ENCODE results near the gene NME3. TPM values are rescaled to one million over a fixed set of nuclear protein-coding genes. Genes with fewer than 3 reads are reported as not detected.
"Not testable (repeated sequence)": the region's sequence is repeated elsewhere in the genome, so short reads cannot be mapped to it uniquely, and the experiment has no call there.

The NME3 gene
- total and polyA plus RNA-seq, 2 donors from 2014 or later, result 70.8 to 123 TPM

DNA sequence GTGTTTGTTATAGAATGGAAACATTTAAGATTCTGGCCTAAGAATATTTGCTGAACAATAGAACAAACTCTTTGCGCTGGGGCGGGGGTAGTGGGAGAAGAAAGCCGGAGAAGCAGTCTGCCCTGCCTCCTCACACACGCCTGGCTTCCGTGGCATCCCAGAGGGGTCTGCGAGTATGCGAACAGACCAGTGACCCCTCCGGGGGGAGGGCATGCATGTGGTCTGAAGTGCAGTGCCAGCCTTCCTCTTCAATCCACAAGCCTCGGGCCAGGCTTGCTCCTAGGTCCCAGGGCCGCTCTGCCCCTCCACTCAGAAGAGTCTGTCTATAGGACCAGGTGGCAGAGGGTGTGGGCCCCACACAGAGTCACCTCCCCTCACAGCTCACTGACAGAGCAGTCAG is 36.3 kb upstream of the NME3 start:
- Histone ChIP-seq H3K4me1 (ENCODE audit: control insufficient read depth in 2 of 3, insufficient read depth in 2 of 3, low read depth in 1 of 3, low read length in 3 of 3) (no peaks in the 10 kb centered on the region), H3K27ac (ENCODE audit: low read depth in 2 of 2, low read length in 2 of 2) (no peak overlapping the region), H3K9me3 (ENCODE audit: control insufficient read depth in 2 of 3, insufficient read depth in 1 of 3, low read length in 3 of 3) (no peaks in the 10 kb centered on the region), H3K4me3 (ENCODE audit: low read length in 3 of 3) (no peak overlapping the region), H3K36me3 (ENCODE audit: control insufficient read depth in 2 of 3, insufficient read depth in 3 of 3, low read length in 3 of 3) (peaks cover 0 to 21% (median 5%) of the 10 kb centered on the region in 3 donors), H3K9ac (ENCODE audit: low read length in 3 of 3) (no peak overlapping the region), H3K27me3 (ENCODE audit: control insufficient read depth, insufficient read depth, low read length) (no peaks in the 10 kb centered on the region)
- DNase-seq (peak in 1 of 5 donors; percentile 52), FAIRE-seq (no peak)
- no peak for TF ChIP-seq CTCF (IDR thresholded peaks at IDR 0.05; ENCODE audit: borderline replicate concordance, extremely low read depth, insufficient read depth)
- intact Hi-C loops (cut with DNase I), result no loop called here

GRCh38 chr16:1800701-1801100 is 29.4 kb upstream of the NME3 start:
- H3K4me3 ChIP-seq (ENCODE audit: low read length in 3 of 3), result no peak overlapping the region
- DNase-seq (no peak), FAIRE-seq (no peak)
- H3K9me3 ChIP-seq (ENCODE audit: control insufficient read depth in 2 of 3, insufficient read depth in 1 of 3, low read length in 3 of 3), result peaks cover 0 to 3% (median 0%) of the 10 kb centered on the region in 3 donors
- no peaks in the 10 kb centered on the region for H3K4me1 ChIP-seq (ENCODE audit: control insufficient read depth in 2 of 3, insufficient read depth in 2 of 3, low read depth in 1 of 3, low read length in 3 of 3)
- no peaks in the 10 kb centered on the region for H3K36me3 ChIP-seq (ENCODE audit: control insufficient read depth in 2 of 3, insufficient read depth in 3 of 3, low read length in 3 of 3)
- intact Hi-C loops (cut with DNase I), result no loop called here
- TF ChIP-seq CTCF (IDR thresholded peaks at IDR 0.05; ENCODE audit: borderline replicate concordance, extremely low read depth, insufficient read depth), result no peak
- H3K27me3 ChIP-seq (ENCODE audit: control insufficient read depth, insufficient read depth, low read length), result no peaks in the 10 kb centered on the region
- no peak overlapping the region for H3K27ac ChIP-seq (ENCODE audit: low read depth in 2 of 2, low read length in 2 of 2)
- H3K9ac ChIP-seq (ENCODE audit: low read length in 3 of 3), result no peak overlapping the region

GRCh38 chr16:1799263-1799662 is 27.9 kb upstream of the NME3 start:
- H3K27ac ChIP-seq (ENCODE audit: low read depth in 2 of 2, low read length in 2 of 2); intact Hi-C loops (cut with DNase I); DNase-seq; H3K27me3 ChIP-seq (ENCODE audit: control insufficient read depth, insufficient read depth, low read length); FAIRE-seq; H3K9ac ChIP-seq (ENCODE audit: low read length in 3 of 3); H3K9me3 ChIP-seq (ENCODE audit: control insufficient read depth in 2 of 3, insufficient read depth in 1 of 3, low read length in 3 of 3); H3K4me3 ChIP-seq (ENCODE audit: low read length in 3 of 3); H3K36me3 ChIP-seq (ENCODE audit: control insufficient read depth in 2 of 3, insufficient read depth in 3 of 3, low read length in 3 of 3); H3K4me1 ChIP-seq (ENCODE audit: control insufficient read depth in 2 of 3, insufficient read depth in 2 of 3, low read depth in 1 of 3, low read length in 3 of 3): not testable (repeated sequence)

DNA sequence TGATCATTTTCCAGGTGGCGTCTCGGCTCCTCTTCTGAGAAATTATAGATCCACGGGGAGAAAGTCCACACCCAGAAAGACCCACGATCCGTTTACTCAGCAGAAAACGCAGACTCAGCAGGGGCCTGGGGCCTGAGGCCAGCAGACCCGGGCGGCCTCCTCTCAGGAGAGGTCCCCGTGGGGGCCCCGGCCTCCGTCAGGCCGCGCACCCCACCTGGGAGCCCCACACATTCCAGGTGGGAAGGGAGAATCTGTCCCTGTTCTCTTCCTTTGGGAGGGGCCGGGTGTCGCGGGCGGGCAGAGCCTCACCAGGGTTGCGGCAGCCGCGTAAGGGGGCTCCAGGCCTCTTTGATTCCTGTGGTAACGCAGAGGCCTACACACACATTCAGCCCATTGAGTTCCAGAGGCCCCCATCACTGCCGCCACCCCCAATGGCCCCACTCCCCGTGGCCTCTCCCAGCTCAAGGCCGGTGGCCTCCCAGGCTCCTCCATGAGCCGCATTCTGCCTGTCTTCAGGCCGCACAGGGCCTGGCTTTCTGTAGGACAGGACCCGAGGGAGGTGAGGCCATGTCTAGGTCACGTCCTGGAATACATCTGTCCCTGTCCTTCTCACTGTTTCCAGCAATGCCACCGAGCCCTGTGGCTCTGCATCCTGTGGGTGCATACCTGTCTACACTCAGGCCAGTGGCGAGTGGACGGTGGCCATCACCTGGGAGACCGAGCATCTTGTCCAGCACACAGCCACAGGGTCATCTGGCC is 23.7 kb upstream of the NME3 start:
- peak in 1 of 5 donors; percentile 63 for DNase-seq
- no peaks in the 10 kb centered on the region for H3K27me3 ChIP-seq (ENCODE audit: control insufficient read depth, insufficient read depth, low read length)
- no peak for TF ChIP-seq CTCF (IDR thresholded peaks at IDR 0.05; ENCODE audit: borderline replicate concordance, extremely low read depth, insufficient read depth)
- no peak overlapping the region for H3K4me3 ChIP-seq (ENCODE audit: low read length in 3 of 3)
- intact Hi-C loops (cut with DNase I), result no loop called here
- FAIRE-seq, result no peak
- H3K9me3 ChIP-seq (ENCODE audit: control insufficient read depth in 2 of 3, insufficient read depth in 1 of 3, low read length in 3 of 3), result peaks cover 0 to 3% (median 0%) of the 10 kb centered on the region in 3 donors
- no peaks in the 10 kb centered on the region for H3K36me3 ChIP-seq (ENCODE audit: control insufficient read depth in 2 of 3, insufficient read depth in 3 of 3, low read length in 3 of 3)
- H3K9ac ChIP-seq (ENCODE audit: low read length in 3 of 3), result no peak overlapping the region
- H3K27ac ChIP-seq (ENCODE audit: low read depth in 2 of 2, low read length in 2 of 2), result no peak overlapping the region
- no peaks in the 10 kb centered on the region for H3K4me1 ChIP-seq (ENCODE audit: control insufficient read depth in 2 of 3, insufficient read depth in 2 of 3, low read depth in 1 of 3, low read length in 3 of 3)
